GM21825 (cell line): ENCODE results near the gene MAP1LC3B.
"Not testable (repeated sequence)": the region's sequence is repeated elsewhere in the genome, so short reads cannot be mapped to it uniquely, and the experiment has no call there.

Experiments
- ATAC-seq: cut with Tn5 transposase; IDR thresholded peaks from one replicate; pipeline ENCODE4 v1.9.1; 2021; ENCODE audit warnings: mild to moderate bottlenecking, moderate library complexity; ENCODE audit not compliant: unreplicated experiment

Gene MAP1LC3B

GRCh38 chr16:87360862-87361610 lies 31.1 kb upstream of the MAP1LC3B start:
- ATAC-seq: no peak

DNA sequence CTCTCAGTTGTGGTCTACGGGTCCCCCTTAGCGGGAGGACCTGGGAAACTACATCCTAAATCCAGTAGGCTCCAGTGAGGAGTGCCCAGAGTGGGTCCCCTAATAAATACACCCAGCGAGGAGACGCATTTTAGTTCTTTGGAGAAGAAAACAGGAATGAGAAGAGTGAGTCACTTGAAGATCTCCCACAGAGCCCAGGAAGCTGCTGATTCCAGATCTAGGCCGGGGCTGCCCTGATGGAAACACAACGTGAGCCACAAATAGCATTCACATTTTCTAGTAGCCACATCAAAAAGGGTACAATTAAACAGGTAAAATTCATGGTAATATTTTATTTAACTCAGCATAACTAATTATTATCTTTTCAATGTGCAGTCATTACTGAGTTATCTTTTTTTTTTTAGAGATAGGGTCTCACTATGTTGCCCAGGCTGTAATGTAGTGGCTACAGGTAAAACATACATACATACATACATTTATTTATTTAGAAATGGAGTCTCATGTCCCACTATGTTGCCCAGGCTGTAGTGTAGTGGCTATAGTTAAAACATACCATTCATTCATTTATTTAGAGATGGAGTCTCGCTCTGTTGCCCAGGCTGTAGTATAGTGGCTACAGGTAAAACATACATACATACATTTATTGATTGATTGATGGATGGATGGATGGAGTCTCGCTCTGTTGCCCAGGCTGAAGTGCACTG lies 30.1 kb upstream of the MAP1LC3B start:
- ATAC-seq: no peak

GRCh38 chr16:87362828-87363559 lies 29.1 kb upstream of the MAP1LC3B start:
- ATAC-seq: not testable (repeated sequence)

GRCh38 chr16:87363771-87364455 lies 28.2 kb upstream of the MAP1LC3B start:
- ATAC-seq: no peak

DNA sequence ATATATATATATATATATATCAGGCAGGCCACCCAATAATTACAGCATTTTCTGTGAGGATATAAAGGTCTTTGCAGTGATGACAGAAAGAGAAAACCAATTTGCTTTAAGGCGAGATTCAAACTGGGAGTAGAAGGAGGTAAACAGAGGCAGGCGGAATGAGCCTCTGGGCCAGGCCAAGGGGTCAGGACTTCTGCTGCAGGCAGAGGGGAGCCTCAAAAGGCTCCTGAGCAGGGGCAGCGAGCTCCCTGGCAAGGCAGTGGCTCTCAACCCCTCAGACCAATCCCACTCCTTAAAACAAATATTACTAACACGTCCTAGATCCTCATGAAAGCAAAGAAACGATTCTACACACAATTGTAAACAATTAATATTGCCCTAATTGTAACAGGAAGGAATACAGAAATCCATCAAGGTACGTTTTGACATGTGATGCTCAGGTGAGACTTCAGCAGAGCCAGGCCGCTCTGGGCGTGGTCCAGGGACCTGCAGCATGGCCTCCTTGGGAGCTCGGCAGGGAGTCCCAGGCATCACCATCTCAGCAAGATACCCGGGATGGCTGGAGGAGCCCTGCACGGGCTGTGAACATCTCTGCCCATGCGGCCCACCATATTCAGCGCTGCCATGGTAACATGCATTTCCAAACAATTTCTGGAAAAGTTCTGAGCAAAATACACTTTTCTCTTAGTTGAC lies 27.0 kb upstream of the MAP1LC3B start:
- no peak for ATAC-seq

DNA sequence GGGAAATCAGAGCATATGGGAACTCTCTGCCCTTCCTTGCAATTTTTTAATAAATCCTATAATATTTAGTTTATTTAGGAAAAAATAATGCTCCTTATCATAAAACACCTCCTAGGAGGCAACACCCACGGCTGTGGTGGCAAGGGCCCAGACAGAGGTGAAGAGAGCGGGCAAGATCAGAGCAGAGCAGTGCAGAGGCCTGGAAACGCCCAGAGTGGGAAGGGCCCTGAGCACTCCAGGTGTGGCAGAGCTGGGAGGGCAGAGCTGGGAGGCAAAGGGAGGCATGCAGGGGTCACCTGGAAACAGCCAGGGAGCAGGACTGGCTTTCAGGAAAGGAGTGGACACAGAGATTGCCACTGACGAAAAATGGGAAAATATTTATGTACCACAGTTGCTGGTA lies 25.8 kb upstream of the MAP1LC3B start:
- ATAC-seq: no peak

DNA sequence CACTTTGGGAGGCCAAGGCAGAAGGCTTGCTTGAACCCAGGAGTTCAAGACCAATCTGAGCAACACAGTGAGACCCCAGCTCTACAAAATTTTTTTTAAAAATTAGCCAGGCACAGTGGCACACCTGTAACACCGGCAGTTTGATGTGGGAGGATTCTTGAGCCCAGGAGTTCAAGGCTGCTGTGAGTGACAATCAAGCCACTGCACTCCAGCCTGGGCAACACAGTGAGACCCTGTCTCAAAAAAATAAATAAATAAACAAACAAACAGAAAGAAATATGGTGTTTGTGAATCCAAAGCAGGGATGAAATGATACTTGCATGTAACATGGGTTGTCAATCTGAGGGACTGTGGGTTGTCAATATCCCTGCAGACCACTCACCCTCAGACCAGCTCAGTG lies 25.2 kb upstream of the MAP1LC3B start:
- ATAC-seq: no peak

DNA sequence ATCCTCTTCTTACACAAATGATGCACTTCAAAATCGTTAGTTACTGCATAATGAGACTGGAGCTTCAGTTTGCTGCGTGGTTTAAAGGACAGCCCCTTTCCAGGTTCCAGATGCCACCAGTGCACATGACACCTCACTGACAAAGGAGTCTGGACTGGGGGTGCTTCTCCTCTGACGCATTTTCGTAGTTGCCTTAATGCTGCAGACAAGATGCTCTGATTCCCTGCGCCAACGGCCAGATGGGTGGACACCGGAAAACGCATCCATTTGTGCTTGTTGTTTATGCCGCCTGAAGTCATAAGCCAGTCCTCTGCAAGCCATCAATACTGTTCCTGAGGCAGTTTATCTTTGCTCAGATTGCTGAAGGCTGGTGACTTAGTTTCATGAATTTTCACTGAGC lies 24.6 kb upstream of the MAP1LC3B start:
- no peak for ATAC-seq

GRCh38 chr16:87368029-87368770 lies 23.9 kb upstream of the MAP1LC3B start:
- no peak for ATAC-seq

DNA sequence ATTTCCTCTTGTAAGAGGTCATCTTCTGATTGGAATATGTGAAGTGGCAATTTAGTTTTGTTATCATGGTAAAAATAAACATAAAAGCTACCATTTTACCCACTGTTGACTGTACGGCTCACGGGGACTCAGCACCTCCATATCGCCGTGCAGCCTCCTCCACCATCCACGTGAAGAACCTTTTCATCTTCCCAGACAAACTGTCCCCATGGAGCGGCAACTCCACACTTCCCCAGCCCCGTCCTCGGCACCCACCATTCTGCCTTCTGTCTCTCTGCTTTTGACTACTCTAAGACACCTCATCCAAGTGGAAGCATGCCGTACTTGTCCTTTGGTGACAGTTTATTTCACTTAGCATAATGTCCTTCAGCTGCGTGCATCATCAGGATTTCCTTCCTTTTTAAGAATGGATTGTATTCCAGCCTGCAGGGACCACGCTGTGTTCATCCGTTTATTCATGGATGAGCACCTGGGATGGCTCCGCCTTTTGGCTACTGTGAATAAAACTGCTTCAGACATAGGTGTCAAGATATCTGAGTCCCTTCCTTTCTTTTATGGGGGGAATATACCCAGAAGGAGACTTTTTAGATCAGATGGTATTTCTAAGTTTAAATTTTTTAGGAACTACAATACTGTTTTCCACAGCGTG lies 22.9 kb upstream of the MAP1LC3B start:
- no peak for ATAC-seq

- ATAC-seq: no peak
Measured at GRCh38 chr16:87369796-87370719, 22.1 kb upstream of the MAP1LC3B start.

GRCh38 chr16:87371261-87371866 lies 20.8 kb upstream of the MAP1LC3B start:
- no peak for ATAC-seq

- ATAC-seq: no peak
Measured at GRCh38 chr16:87372305-87372704, 19.8 kb upstream of the MAP1LC3B start.

- ATAC-seq: no peak
Measured at GRCh38 chr16:87374313-87374712, 17.8 kb upstream of the MAP1LC3B start.

DNA sequence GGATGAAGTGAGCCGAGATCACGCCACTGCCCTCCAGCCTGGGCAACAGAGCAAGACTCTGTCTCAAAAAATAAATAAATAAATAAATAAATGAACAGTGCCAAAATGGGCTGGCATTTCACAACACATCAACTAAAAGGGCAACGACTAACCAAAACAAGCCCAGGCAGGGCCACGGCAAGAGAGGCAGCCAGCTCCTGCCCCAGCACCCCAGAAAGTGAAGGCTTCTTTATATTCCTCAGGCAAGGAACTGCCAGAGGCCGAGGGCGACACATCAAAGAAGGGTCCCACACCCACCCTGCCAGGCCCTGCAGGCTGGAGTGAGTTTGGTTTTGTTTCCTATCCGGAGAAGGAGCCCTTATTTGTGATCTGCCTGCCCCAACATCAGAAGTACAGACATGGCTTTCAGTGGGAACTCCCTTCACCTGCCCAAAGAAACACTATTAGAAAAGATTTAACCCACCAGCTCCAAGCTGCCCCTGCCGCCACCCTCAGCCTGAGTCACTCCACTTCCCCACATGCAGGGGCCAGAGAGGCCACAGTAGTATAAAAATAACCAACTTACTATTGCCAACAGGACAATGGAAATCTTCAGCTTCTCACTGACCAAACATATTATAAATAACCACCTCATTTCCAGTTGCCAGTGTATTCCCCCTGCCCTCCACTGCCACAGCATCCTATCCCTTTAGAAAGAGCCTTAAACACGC lies 16.6 kb upstream of the MAP1LC3B start:
- no peak for ATAC-seq

- no peak for ATAC-seq
Measured at GRCh38 chr16:87376660-87377059, 15.5 kb upstream of the MAP1LC3B start.

DNA sequence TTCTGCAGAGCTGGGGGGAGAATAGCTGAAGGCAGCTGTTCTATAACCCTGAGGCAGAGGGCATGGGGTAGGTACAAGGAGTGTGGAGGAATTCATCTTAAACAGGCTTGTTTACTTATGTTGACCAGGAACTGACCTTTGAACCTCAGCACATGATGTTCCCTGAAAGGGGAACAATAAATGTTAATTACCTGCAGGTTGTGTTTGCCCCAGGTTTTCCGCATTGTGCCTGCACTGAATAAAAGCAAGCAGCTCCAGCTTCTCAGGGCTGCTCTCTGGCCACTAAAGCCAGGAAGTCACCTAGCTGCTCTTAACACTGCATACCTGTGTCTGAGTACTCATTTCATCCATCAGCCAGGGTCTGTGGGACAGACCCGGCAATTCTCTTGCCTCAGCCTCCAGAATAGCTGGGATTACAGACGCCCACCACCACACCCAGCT lies 12.8 kb upstream of the MAP1LC3B start:
- ATAC-seq: not testable (repeated sequence)
